ENCODE data around the gene STX12.
A peak's percentile ranks its signal among the peaks of the same experiment; 100 is the strongest.
"Not testable (repeated sequence)": the region's sequence is repeated elsewhere in the genome, so short reads cannot be mapped to it uniquely, and the experiment has no call there.

Gene STX12

GRCh38 chr1:27835501-27835900 lies 62.5 kb downstream of the STX12 start:
- H3K27me3 ChIP-seq, result no peaks in the 10 kb centered on the region
- no peak for DNase-seq
- H3K36me3 ChIP-seq, result peaks cover 19% of the 10 kb centered on the region
- H3K9me3 ChIP-seq, result no peaks in the 10 kb centered on the region
- no peaks in the 10 kb centered on the region for H3K4me1 ChIP-seq
- H3K4me3 ChIP-seq (ENCODE audit: low read depth, low read length), result no peak overlapping the region
- TF ChIP-seq CTCF (IDR thresholded peaks at IDR 0.05; ENCODE audit: low read depth, low read length), result no peak

- no peak overlapping the region for H3K4me3 ChIP-seq (ENCODE audit: low read depth, low read length)
- H3K27me3 ChIP-seq, result no peaks in the 10 kb centered on the region
- H3K36me3 ChIP-seq, result peaks cover 14% of the 10 kb centered on the region
- H3K9me3 ChIP-seq, result no peaks in the 10 kb centered on the region
- H3K4me1 ChIP-seq, result no peaks in the 10 kb centered on the region
- no peak for DNase-seq
- TF ChIP-seq CTCF (IDR thresholded peaks at IDR 0.05; ENCODE audit: low read depth, low read length), result no peak
Observed at GRCh38 chr1:27849951-27850350, 76.9 kb downstream of the STX12 start.

DNA sequence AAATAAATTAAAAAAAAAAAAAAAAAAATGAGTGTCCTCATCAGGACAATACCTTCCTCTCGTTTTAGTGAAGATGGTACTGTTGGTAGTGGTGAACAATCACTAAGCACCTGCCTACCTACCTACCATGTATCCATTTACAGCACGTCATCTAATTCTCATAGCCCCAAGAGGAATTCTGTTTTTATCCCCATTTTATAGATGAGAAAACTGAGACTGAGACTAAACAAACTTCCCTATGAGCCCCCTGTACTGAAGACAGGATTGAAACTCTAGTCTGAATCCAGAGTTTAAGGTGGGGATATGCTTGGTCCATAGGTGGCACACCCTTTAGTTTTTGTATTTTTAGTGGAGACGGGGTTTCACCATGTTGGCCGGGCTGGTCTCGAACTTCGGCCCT lies 82.1 kb downstream of the STX12 start:
- no peak for DNase-seq
- Histone ChIP-seq H3K9me3 (no peaks in the 10 kb centered on the region), H3K4me3 (ENCODE audit: low read depth, low read length) (no peak overlapping the region), H3K4me1 (no peaks in the 10 kb centered on the region), H3K27me3 (no peaks in the 10 kb centered on the region), H3K36me3 (no peaks in the 10 kb centered on the region; the same call in none of the 2 replicates)
- no peak for TF ChIP-seq CTCF (IDR thresholded peaks at IDR 0.05; ENCODE audit: low read depth, low read length)

- H3K36me3 ChIP-seq, result no peaks in the 10 kb centered on the region
- no peaks in the 10 kb centered on the region for H3K9me3 ChIP-seq
- no peak for DNase-seq
- no peaks in the 10 kb centered on the region for H3K27me3 ChIP-seq
- TF ChIP-seq CTCF (IDR thresholded peaks at IDR 0.05; ENCODE audit: low read depth, low read length), result no peak
- no peaks in the 10 kb centered on the region for H3K4me1 ChIP-seq
- no peak overlapping the region for H3K4me3 ChIP-seq (ENCODE audit: low read depth, low read length)
Observed at GRCh38 chr1:27856561-27857343, 83.7 kb downstream of the STX12 start.

- H3K4me3 ChIP-seq (ENCODE audit: low read depth, low read length); H3K27me3 ChIP-seq; H3K36me3 ChIP-seq; DNase-seq; H3K4me1 ChIP-seq; H3K9me3 ChIP-seq: not testable (repeated sequence)
Observed at GRCh38 chr1:27857552-27857951, 84.5 kb downstream of the STX12 start.

DNA sequence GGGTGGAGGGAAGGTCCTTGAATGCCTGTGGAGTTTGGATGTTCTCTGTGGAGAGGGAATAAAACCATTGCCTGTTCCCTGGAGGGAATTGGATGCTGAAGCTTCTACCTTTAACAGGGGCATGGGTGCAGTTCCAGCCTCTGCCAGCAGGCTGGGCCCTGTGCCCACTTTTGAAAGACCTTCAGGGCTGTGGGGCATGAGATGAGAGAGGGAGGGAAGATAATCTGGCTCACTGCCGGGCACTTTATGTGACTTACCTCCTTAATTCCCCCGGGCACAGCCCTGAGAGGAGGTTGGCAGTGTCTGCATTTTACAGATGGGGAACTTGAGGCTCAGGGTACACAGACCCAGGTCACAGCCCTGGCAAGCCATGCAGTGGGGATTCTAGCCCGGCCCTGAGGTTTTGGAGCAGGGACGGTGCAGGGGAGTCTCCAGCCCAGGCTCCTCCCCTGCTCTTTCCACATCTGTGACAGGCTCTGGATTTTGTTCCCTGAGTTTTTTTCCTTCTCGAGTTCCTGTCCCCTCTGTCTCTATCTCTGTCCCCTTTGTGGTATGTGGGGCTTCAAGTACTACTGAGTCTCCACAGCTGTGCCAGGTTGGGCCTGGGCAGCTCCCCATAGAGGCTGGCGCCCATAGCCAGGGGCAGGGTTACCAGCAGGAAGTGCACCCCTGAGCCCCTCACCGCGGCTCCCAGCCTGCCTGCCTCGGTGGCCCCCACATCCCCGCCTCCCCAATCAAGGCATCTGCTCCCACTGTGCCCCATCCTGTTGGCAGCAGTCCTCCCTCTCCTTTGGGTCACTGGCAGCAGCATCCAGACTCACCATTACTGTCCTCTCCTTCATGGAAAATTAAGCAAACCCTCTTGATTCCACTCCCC lies 85.3 kb downstream of the STX12 start:
- Histone ChIP-seq H3K4me3 (ENCODE audit: low read depth, low read length) (no peak overlapping the region), H3K36me3 (no peaks in the 10 kb centered on the region), H3K4me1 (no peaks in the 10 kb centered on the region), H3K27me3 (no peaks in the 10 kb centered on the region), H3K9me3 (no peaks in the 10 kb centered on the region)
- peak; percentile 77 for DNase-seq
- TF ChIP-seq CTCF (IDR thresholded peaks at IDR 0.05; ENCODE audit: low read depth, low read length), result peak; percentile 88
